ENCODE measurements around the gene CBX2. TPM values are rescaled to one million over a fixed set of nuclear protein-coding genes. Genes with fewer than 3 reads are reported as not detected.

Gene CBX2
- polyA plus RNA-seq, 2 of the 4 experiments (the other 2 are of a cell fraction), result 7.4 to 16.4 TPM

DNA sequence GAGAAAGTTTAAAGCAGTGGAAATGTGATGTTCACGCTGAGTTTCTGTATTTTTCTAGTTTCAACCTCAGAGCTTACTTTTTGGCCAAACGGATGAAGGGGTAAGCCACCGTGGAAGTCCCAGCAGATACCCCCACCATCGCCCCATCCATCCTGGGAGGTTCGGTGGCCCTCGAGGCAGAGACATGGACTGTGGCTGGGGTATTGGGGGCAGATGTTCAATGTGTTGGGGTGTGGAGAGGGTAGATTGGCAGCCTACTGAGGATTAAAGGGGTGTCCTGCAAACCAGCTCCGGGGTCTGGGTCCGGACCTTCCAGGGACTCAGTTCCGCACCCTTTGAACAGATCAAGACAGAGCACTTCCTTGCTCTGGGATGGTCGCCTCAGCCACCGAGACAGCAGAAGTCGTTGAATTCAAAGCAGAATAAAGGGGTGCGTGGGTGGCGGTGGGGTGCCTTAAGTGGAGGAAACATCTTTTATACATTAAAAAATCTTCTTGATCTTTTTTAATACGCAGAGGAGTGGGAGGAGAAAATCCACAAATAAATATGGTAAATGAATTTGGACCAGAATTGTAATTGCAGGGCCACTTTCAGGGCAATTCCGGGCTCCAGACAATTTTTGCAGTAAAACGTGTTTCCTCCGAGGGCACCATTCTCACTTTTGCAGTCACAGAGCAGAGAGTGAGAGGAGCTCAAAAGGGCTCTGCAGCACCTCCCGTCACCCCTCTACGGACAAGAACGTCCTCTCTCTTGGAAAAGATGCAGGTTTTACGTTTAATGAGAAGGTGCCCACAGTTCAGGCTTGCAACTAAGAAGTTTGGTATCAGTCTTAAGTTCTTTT, 27.1 kb downstream of the CBX2 start:
- Histone ChIP-seq H3K27ac (no peak overlapping the region), H3K4me3 (no peak overlapping the region), H3K4me1 (peaks cover 11% of the 10 kb centered on the region), H3K9me3 (no peaks in the 10 kb centered on the region), H3K4me2 (no peak overlapping the region)
- DNase-seq (ENCODE audit: low read depth in 1 of 2, low spot score in 1 of 2), result no peak
- 82% methylated on average over 22 of the region's 22 CpGs for WGBS (ENCODE audit: missing lambda C conversion rate)
- no peak for FAIRE-seq
- TF ChIP-seq CBX8 (IDR thresholded peaks at IDR 0.05) (no peak), JUN (IDR thresholded peaks at IDR 0.05) (no peak), KDM5A (IDR thresholded peaks at IDR 0.05) (no peak), ESRRA (IDR thresholded peaks at IDR 0.05; ENCODE audit: borderline replicate concordance, low read length) (no peak), POLR2A (IDR thresholded peaks at IDR 0.05; ENCODE audit: low read length) (no peak), FOXS1 (CRISPR knock-in tag; IDR thresholded peaks at IDR 0.05) (no peak), SREBF2 (IDR thresholded peaks at IDR 0.05) (no peak), HOXA7 (CRISPR knock-in tag; IDR thresholded peaks at IDR 0.05) (no peak), KDM1A (IDR thresholded peaks at IDR 0.05; ENCODE audit: low read depth) (no peak), EP300 (IDR thresholded peaks at IDR 0.05) (no peak)
- TF ChIP-seq, protein P1, sequence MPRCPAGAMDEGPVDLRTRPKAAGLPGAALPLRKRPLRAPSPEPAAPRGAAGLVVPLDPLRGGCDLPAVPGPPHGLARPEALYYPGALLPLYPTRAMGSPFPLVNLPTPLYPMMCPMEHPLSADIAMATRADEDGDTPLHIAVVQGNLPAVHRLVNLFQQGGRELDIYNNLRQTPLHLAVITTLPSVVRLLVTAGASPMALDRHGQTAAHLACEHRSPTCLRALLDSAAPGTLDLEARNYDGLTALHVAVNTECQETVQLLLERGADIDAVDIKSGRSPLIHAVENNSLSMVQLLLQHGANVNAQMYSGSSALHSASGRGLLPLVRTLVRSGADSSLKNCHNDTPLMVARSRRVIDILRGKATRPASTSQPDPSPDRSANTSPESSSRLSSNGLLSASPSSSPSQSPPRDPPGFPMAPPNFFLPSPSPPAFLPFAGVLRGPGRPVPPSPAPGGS (IDR thresholded peaks at IDR 0.05), result no peak
- POLR2A ChIA-PET, result no interaction called here
- CTCF ChIA-PET, result interaction anchor here (0.9 to 39.8 kb wide), 8 partner anchors 3 to 170 kb away, joined by 3 to 1281 read pairs (median 64); partner anchors contain the start of genes CBX4 and CBX8
- ATAC-seq, result no peak

DNA sequence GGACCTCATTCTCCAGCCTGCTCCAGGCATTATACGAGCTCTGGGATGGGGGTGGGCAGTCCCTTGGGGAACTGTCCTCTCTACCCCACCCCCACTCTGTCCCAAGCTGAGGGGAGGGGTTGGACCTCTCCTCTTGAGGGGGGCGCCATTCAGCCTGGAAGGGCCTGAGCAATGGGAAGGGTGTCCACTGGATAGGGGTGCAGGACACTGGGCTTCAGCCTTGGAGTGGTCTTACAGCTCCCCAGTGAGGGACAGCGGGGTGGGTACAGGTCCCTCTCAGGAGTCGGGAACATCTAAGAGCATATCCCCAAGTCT, 28.5 kb downstream of the CBX2 start:
- CTCF ChIA-PET, result interaction anchor here (1.4 to 39.8 kb wide), 6 partner anchors 2 to 169 kb away, joined by 4 to 1281 read pairs (median 182); partner anchors contain the start of genes CBX4 and CBX8

DNA sequence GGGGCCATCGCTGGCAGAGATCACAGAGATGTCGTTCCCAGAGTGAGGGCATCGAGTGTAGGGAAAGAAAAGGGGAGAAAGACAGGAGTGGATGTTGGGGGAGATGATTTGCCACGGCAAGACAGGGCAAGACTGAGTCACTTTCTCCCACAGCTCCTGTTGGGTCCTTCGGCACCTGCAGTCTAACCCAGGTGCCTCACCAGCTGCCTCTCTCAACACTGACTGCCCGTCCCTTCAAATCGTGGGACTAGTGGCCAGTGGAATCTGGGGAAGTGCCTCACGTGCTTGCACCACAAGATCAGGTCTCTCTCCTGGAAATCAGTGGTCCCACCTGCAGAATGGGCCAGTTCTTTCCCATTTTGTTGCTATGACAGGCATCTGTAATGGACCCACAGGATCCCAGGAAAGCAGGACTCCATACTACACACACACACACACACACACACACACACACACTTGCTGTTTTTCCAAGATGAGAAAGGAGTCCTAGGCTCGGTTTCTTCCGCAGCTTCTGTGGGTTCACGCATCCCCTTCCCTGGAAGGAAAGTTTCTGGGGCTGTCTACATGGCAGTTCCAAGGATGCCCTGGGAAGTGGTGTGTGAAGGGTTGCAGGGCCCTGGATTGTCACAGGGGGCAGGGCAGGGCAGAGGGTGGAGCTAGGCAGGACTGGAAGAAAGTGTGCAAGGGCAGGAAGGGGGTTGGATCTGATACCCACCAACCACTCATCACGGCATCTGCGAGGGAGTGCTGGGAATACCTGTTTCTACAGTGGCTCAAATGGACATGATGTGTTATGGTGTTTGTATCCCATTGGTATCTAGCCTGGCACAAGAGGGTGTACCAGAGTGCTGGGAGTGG, 29.1 kb downstream of the CBX2 start:
- CTCF ChIA-PET, result interaction anchor here (1.4 to 39.8 kb wide), 15 partner anchors 1 to 210 kb away, joined by 4 to 1281 read pairs (median 12); partner anchors contain the start of genes CBX4 and CBX8
- 70% methylated on average over 13 of the region's 13 CpGs for WGBS (ENCODE audit: missing lambda C conversion rate)
- Histone ChIP-seq H3K27ac (no peak overlapping the region), H3K4me1 (peaks cover 25% of the 10 kb centered on the region), H3K4me2 (no peak overlapping the region), H3K4me3 (no peak overlapping the region), H3K9me3 (no peaks in the 10 kb centered on the region)
- DNase-seq (ENCODE audit: low read depth in 1 of 2, low spot score in 1 of 2) (no peak), FAIRE-seq (no peak), ATAC-seq (no peak)
- POLR2A ChIA-PET, result interaction anchor here (6.6 kb wide), 1 partner anchor 10 kb away, joined by 58 read pairs; the partner anchor contains the start of gene CBX8
- no peak for TF ChIP-seq ZNF302 (CRISPR knock-in tag; IDR thresholded peaks at IDR 0.05)
- TF ChIP-seq, protein P2, sequence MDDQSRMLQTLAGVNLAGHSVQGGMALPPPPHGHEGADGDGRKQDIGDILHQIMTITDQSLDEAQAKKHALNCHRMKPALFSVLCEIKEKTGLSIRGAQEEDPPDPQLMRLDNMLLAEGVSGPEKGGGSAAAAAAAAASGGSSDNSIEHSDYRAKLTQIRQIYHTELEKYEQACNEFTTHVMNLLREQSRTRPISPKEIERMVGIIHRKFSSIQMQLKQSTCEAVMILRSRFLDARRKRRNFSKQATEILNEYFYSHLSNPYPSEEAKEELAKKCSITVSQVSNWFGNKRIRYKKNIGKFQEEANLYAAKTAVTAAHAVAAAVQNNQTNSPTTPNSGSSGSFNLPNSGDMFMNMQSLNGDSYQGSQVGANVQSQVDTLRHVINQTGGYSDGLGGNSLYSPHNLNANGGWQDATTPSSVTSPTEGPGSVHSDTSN (IDR thresholded peaks at IDR 0.05), result no peak
- TF ChIP-seq TP53 (CRISPR knock-in tag; IDR thresholded peaks at IDR 0.05), result no peak
- TF ChIP-seq CHD2 (IDR thresholded peaks at IDR 0.05; ENCODE audit: low read length, partially characterized antibody), result no peak
- no peak for TF ChIP-seq CEBPB (IDR thresholded peaks at IDR 0.05)
- TF ChIP-seq KDM5A (IDR thresholded peaks at IDR 0.05), result no peak
- TF ChIP-seq FOXS1 (CRISPR knock-in tag; IDR thresholded peaks at IDR 0.05), result no peak
- TF ChIP-seq PHF8 (IDR thresholded peaks at IDR 0.05; ENCODE audit: borderline replicate concordance, low read depth), result no peak
- no peak for TF ChIP-seq ESRRA (IDR thresholded peaks at IDR 0.05; ENCODE audit: borderline replicate concordance, low read length)
- no peak for TF ChIP-seq CBX2 (IDR thresholded peaks at IDR 0.05; ENCODE audit: borderline replicate concordance, low read depth)
- TF ChIP-seq, protein P3, sequence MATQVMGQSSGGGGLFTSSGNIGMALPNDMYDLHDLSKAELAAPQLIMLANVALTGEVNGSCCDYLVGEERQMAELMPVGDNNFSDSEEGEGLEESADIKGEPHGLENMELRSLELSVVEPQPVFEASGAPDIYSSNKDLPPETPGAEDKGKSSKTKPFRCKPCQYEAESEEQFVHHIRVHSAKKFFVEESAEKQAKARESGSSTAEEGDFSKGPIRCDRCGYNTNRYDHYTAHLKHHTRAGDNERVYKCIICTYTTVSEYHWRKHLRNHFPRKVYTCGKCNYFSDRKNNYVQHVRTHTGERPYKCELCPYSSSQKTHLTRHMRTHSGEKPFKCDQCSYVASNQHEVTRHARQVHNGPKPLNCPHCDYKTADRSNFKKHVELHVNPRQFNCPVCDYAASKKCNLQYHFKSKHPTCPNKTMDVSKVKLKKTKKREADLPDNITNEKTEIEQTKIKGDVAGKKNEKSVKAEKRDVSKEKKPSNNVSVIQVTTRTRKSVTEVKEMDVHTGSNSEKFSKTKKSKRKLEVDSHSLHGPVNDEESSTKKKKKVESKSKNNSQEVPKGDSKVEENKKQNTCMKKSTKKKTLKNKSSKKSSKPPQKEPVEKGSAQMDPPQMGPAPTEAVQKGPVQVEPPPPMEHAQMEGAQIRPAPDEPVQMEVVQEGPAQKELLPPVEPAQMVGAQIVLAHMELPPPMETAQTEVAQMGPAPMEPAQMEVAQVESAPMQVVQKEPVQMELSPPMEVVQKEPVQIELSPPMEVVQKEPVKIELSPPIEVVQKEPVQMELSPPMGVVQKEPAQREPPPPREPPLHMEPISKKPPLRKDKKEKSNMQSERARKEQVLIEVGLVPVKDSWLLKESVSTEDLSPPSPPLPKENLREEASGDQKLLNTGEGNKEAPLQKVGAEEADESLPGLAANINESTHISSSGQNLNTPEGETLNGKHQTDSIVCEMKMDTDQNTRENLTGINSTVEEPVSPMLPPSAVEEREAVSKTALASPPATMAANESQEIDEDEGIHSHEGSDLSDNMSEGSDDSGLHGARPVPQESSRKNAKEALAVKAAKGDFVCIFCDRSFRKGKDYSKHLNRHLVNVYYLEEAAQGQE (IDR thresholded peaks at IDR 0.05), result no peak

More for the DNA sequence above, 28.5 kb downstream of the CBX2 start:
- 69% methylated on average over 4 of the region's 4 CpGs for WGBS (ENCODE audit: missing lambda C conversion rate)
- H3K4me1 ChIP-seq, result peaks cover 20% of the 10 kb centered on the region
- no peaks in the 10 kb centered on the region for H3K9me3 ChIP-seq
- TF ChIP-seq ZFP36 (IDR thresholded peaks at IDR 0.05; ENCODE audit: borderline replicate concordance, partially characterized antibody) (no peak), POLR2AphosphoS2 (conservative IDR thresholded peaks at IDR 0.05; ENCODE audit: low read length) (no peak), FOSB (CRISPR knock-in tag; IDR thresholded peaks at IDR 0.05) (no peak), HDAC2 (IDR thresholded peaks at IDR 0.05) (no peak)
- TF ChIP-seq, protein P2 (IDR thresholded peaks at IDR 0.05), result no peak
- no peak overlapping the region for H3K4me3 ChIP-seq
- DNase-seq (ENCODE audit: low read depth in 1 of 2, low spot score in 1 of 2), result no peak
- FAIRE-seq, result no peak
- no peak for ATAC-seq
- H3K27ac ChIP-seq, result no peak overlapping the region
- POLR2A ChIA-PET, result no interaction called here
- no peak overlapping the region for H3K4me2 ChIP-seq
